Upper lobe of right lung (tissue), 1 donor: ENCODE measurements around the gene FHL5. TPM values are rescaled to one million over a fixed set of nuclear protein-coding genes. Genes with fewer than 3 reads are reported as not detected.

Source experiments
- ATAC-seq: fragments of 200-7000 bp; cut with Tn5 transposase; one replicate; pipeline ENCODE4 v1.9.1; 2020; ENCODE audit warnings: mild to moderate bottlenecking, moderate library complexity
- DNase-seq: peaks from one replicate; pipeline ENCODE4 v3.0.0-alpha.2; 2020
- H3K27ac ChIP-seq: fragments of 200-600 bp; one replicate; pipeline ENCODE4 v1.8.0; 2022
- H3K27me3 ChIP-seq: fragments of 200-600 bp; one replicate; pipeline ENCODE4 v1.8.0; 2022; ENCODE audit warnings: mild to moderate bottlenecking
- H3K36me3 ChIP-seq: fragments of 200-600 bp; one replicate; pipeline ENCODE4 v1.8.0; 2022
- H3K4me1 ChIP-seq: fragments of 200-600 bp; one replicate; pipeline ENCODE4 v1.8.0; 2022
- H3K4me3 ChIP-seq: fragments of 200-600 bp; one replicate; pipeline ENCODE4 v1.8.0; 2022; ENCODE audit warnings: mild to moderate bottlenecking
- H3K9me3 ChIP-seq: fragments of 200-600 bp; one replicate; pipeline ENCODE4 v1.8.0; 2022
- intact Hi-C: fragments of 100-400 bp; cut with DNase I; formaldehyde crosslinking; loops from one replicate; pipeline ENCODE4 v1.11.0; 2022
- total RNA-seq: library from RNA; stranded (reverse); fragmentation: NEBNext Ultra II Directional; extraction: Animal tissue kit (Norgen Biotek cat#: 25700); gene quantifications from one replicate; pipeline ENCODE4 v1.2.1, GENCODE V29; 2021
- TF ChIP-seq, protein P1 (sequence below): fragments of 200-600 bp; IDR thresholded peaks from one replicate; pipeline ENCODE4 v1.8.0; 2022; ENCODE audit warnings: antibody characterized with exemption
- donor health status: DM: no; HTN: yes; CAD: no; lungs with severe emphysema.

The FHL5 gene
- total RNA-seq, 1 donor from 2014 or later = 40.1 TPM

- TF ChIP-seq, protein P1, sequence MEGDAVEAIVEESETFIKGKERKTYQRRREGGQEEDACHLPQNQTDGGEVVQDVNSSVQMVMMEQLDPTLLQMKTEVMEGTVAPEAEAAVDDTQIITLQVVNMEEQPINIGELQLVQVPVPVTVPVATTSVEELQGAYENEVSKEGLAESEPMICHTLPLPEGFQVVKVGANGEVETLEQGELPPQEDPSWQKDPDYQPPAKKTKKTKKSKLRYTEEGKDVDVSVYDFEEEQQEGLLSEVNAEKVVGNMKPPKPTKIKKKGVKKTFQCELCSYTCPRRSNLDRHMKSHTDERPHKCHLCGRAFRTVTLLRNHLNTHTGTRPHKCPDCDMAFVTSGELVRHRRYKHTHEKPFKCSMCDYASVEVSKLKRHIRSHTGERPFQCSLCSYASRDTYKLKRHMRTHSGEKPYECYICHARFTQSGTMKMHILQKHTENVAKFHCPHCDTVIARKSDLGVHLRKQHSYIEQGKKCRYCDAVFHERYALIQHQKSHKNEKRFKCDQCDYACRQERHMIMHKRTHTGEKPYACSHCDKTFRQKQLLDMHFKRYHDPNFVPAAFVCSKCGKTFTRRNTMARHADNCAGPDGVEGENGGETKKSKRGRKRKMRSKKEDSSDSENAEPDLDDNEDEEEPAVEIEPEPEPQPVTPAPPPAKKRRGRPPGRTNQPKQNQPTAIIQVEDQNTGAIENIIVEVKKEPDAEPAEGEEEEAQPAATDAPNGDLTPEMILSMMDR = no peak
- Histone ChIP-seq H3K4me1 (no peaks in the 10 kb centered on the region), H3K27ac (no peak overlapping the region), H3K4me3 (no peak overlapping the region), H3K27me3 (no peaks in the 10 kb centered on the region), H3K36me3 (no peaks in the 10 kb centered on the region), H3K9me3 (no peaks in the 10 kb centered on the region)
- ATAC-seq (no peak), DNase-seq (no peak)
- intact Hi-C loops = no loop called here
These were observed 96.3 kb downstream of the FHL5 start for GRCh38 chr6:96659084-96659845.

Other genes starting within 250 kb of the FHL5 start
- gene UFL1, start 41.3 kb upstream of the FHL5 start, total RNA-seq = 23.0 TPM